HCT116 (cell line): ENCODE data around the gene CPED1. TPM values are rescaled to one million over a fixed set of nuclear protein-coding genes. Genes with fewer than 3 reads are reported as not detected.

Experiments
- ATAC-seq: fragments of 200-7000 bp; cut with Tn5 transposase; 2 replicates; pipeline ENCODE4 v1.9.1; 2020; ENCODE audit warnings: mild to moderate bottlenecking, moderate library complexity
- BruUV-seq: library from RNA; stranded (reverse); fragments of 400-500 nt; replicated peaks from 2 replicates; lab custom pipeline; 2021; lab: Mats Ljungman, UMichigan
- CTCF ChIA-PET: fragments of 300-600 bp; sonication (Branson Sonifier 250); formaldehyde crosslinking; loops from one replicate; lab custom pipeline; 2021; ENCODE audit warnings: antibody characterized with exemption; lab: Charles Lee
- POLR2A ChIA-PET: fragments of 300-600, 350-600 bp; sonication (Branson Sonifier 250); formaldehyde crosslinking; loops from one replicate; lab custom pipeline; 2021; ENCODE audit warnings: antibody characterized with exemption; lab: Charles Lee
- RAD21 ChIA-PET, 2 experiments: fragments of 300-600 bp; sonication (Branson Sonifier 250); formaldehyde crosslinking; loops; one replicate each; lab custom pipeline; 2023; ENCODE audit warnings: low total read pairs in 2 of 2; ENCODE audit not compliant: uncharacterized antibody in 2 of 2, unreplicated experiment in 2 of 2, low non-redundant PET in 1 of 2; lab: Charles Lee
- DNase-seq: peaks from one replicate; pipeline ENCODE4 v3.0.0-alpha.2; 2010; ENCODE audit warnings: low read depth, low spot score
- H2AFZ ChIP-seq: fragments of 200-600 bp; shearing (Covaris generic), sonication (generic); 2 replicates; pipeline ENCODE4 v1.6.1; 2017; ENCODE audit warnings: low read depth, mixed run types, mixed read lengths, antibody characterized with exemption, low read length; ENCODE audit not compliant: poor library complexity, severe bottlenecking
- H3K27ac ChIP-seq: 2 replicates; pipeline ENCODE4 v1.5.1; 2012; ENCODE audit warnings: low read depth, low read length
- H3K27me3 ChIP-seq: fragments of 200-600 bp; sonication (generic); 2 replicates; pipeline ENCODE4 v1.6.1; 2016; ENCODE audit warnings: mixed run types, low read length, mixed read lengths; ENCODE audit not compliant: insufficient read depth
- H3K36me3 ChIP-seq, 2 experiments: fragments of 200-500 bp in 1 of 2; fragments of 200-600 bp in 1 of 2; sonication (Bioruptor generic) in 1 of 2; sonication (generic) in 1 of 2; 2 replicates each; pipeline versions ENCODE4 v1.5.1 to v1.6.1; 2014 to 2016; ENCODE audit warnings: low read length in 2 of 2, inconsistent platforms in 1 of 2, mixed read lengths in 1 of 2, mixed run types in 1 of 2; ENCODE audit not compliant: insufficient read depth in 2 of 2, control insufficient read depth in 1 of 2
- H3K4me1 ChIP-seq, 2 experiments: fragments of 200-600 bp in 1 of 2; sonication (generic) in 1 of 2; 2 replicates each; pipeline versions ENCODE4 v1.5.1 to v1.6.1; 2012 to 2017; ENCODE audit warnings: low read length in 2 of 2, inconsistent platforms in 1 of 2, mild to moderate bottlenecking in 1 of 2, mixed read lengths in 1 of 2, mixed run types in 1 of 2, moderate library complexity in 1 of 2; ENCODE audit not compliant: insufficient read depth in 2 of 2, control insufficient read depth in 1 of 2
- H3K4me2 ChIP-seq: fragments of 200-600 bp; sonication (generic); 2 replicates; pipeline ENCODE4 v1.6.1; 2017; ENCODE audit warnings: mixed run types, low read length, mixed read lengths
- H3K4me3 ChIP-seq, 2 experiments: fragments of 200-600 bp in 1 of 2; sonication (generic) in 1 of 2; replicated peaks in 1 of 2; 2 replicates each; pipeline ENCODE4 v1.5.1; 2011 to 2016; ENCODE audit warnings: low read length in 2 of 2, control low read depth in 1 of 2, low read depth in 1 of 2, mild to moderate bottlenecking in 1 of 2, mixed read lengths in 1 of 2, mixed run types in 1 of 2
- H3K79me2 ChIP-seq: fragments of 200-600 bp; sonication (generic); 2 replicates; pipeline ENCODE4 v1.6.1; 2017; ENCODE audit warnings: mild to moderate bottlenecking, mixed run types, low read length, moderate library complexity, mixed read lengths; ENCODE audit not compliant: insufficient read depth
- H3K9ac ChIP-seq: fragments of 200-600 bp; sonication (generic); 2 replicates; pipeline ENCODE4 v1.6.1; 2016; ENCODE audit warnings: low read length, mixed read lengths
- H3K9me2 ChIP-seq: fragments of 200-600 bp; sonication (generic), shearing (Covaris generic); 2 replicates; pipeline ENCODE4 v1.6.1; 2017; ENCODE audit warnings: mixed run types, mild to moderate bottlenecking, moderate library complexity; ENCODE audit not compliant: insufficient read depth
- H3K9me3 ChIP-seq, 2 experiments: fragments of 200-500 bp in 1 of 2; fragments of 200-600 bp in 1 of 2; sonication (Bioruptor generic) in 1 of 2; sonication (generic) in 1 of 2; 2 replicates each; pipeline ENCODE4 v1.6.1; 2014 to 2017; ENCODE audit warnings: low read length in 2 of 2, mixed read lengths in 2 of 2, inconsistent platforms in 1 of 2, low read depth in 1 of 2, mild to moderate bottlenecking in 1 of 2, mixed run types in 1 of 2, moderate library complexity in 1 of 2; ENCODE audit not compliant: control insufficient read depth in 1 of 2, insufficient read depth in 1 of 2
- H4K20me1 ChIP-seq: fragments of 200-600 bp; sonication (generic), shearing (Covaris generic); 2 replicates; pipeline ENCODE4 v1.6.1; 2017; ENCODE audit warnings: mixed run types, mild to moderate bottlenecking, moderate library complexity; ENCODE audit not compliant: insufficient read depth
- POLR2A ChIP-seq: IDR thresholded peaks from 2 replicates; pipeline ENCODE4 v1.7.0; 2011; ENCODE audit warnings: borderline replicate concordance; ENCODE audit not compliant: insufficient read depth, insufficient read length; ENCODE audit errors: extremely low read depth
- POLR2AphosphoS5 ChIP-seq: IDR thresholded peaks from 2 replicates; pipeline ENCODE4 v1.6.1; 2011; ENCODE audit warnings: mild to moderate bottlenecking, low read depth, low read length, moderate library complexity
- SP1 ChIP-seq: IDR thresholded peaks from 2 replicates; pipeline ENCODE4 v1.6.1; 2012; ENCODE audit warnings: low read depth
- TCF7L2 ChIP-seq: IDR thresholded peaks from 2 replicates; pipeline ENCODE4 v1.7.0; 2011; ENCODE audit warnings: borderline replicate concordance, inconsistent platforms; ENCODE audit not compliant: insufficient read depth, insufficient read length; ENCODE audit errors: extremely low read depth
- YY1 ChIP-seq: IDR thresholded peaks from 2 replicates; pipeline ENCODE4 v1.6.1; 2011; ENCODE audit warnings: low read length, low read depth, moderate library complexity, mild to moderate bottlenecking; ENCODE audit not compliant: insufficient replicate concordance; ENCODE audit errors: extremely low read depth
- intact Hi-C: fragments of 100-400 bp; cut with micrococcal nuclease; formaldehyde crosslinking; loops from 2 replicates; pipeline ENCODE4 v1.10.0; 2022
- total RNA-seq: library from RNA; stranded (reverse); gene quantifications from one replicate; pipeline ENCODE4 v1.2.1, GENCODE V29; 2021; ENCODE audit not compliant: unreplicated experiment
- TF ChIP-seq, protein P1 (sequence below): IDR thresholded peaks from 2 replicates; pipeline ENCODE4 v1.6.1; 2012
- TF ChIP-seq, protein P2 (sequence below): IDR thresholded peaks from 2 replicates; pipeline ENCODE4 v1.6.1; 2011; ENCODE audit warnings: mild to moderate bottlenecking, low read length, moderate library complexity; ENCODE audit not compliant: insufficient replicate concordance; ENCODE audit errors: extremely low read depth

The CPED1 gene
- total RNA-seq, 1 experiment from 2014 or later = 1.2 TPM

DNA sequence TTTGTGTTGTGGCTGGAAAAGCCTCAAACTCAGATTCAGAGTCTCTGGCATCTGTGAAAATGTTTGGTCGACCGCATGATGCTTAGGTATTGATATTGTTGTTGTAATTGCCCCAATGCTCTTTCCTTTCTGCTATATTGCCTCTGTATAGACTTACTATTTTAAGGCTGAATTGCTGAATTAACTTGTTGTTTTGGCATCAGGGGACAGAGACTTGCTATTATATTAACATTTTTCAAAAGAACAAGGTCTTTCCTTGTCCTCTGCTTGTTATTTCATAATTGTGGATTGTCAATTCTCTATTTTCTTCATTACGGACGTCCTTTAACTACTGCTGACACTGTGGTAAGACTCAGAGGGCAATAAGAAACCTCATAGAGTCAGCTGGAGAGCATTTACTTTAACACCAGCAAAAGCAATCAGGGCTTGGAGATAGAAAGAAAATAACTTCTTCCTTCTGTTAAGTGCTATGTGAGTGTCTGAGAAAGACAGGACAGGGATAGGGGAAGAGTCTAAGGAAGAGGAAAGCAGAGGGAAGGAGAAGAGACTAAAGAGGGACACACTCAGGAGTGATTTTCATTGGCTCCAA lies 17.6 kb downstream of the CPED1 start:
- H3K79me2 ChIP-seq = no peaks in the 10 kb centered on the region
- CTCF ChIA-PET = no interaction called here
- no peak for DNase-seq
- BruUV-seq = no TSS peak
- TF ChIP-seq, protein P1, sequence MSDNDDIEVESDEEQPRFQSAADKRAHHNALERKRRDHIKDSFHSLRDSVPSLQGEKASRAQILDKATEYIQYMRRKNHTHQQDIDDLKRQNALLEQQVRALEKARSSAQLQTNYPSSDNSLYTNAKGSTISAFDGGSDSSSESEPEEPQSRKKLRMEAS = no peak
- TF ChIP-seq TCF7L2 (no peak), YY1 (no peak), POLR2A (no peak), SP1 (no peak), POLR2AphosphoS5 (no peak)
- TF ChIP-seq, protein P2, sequence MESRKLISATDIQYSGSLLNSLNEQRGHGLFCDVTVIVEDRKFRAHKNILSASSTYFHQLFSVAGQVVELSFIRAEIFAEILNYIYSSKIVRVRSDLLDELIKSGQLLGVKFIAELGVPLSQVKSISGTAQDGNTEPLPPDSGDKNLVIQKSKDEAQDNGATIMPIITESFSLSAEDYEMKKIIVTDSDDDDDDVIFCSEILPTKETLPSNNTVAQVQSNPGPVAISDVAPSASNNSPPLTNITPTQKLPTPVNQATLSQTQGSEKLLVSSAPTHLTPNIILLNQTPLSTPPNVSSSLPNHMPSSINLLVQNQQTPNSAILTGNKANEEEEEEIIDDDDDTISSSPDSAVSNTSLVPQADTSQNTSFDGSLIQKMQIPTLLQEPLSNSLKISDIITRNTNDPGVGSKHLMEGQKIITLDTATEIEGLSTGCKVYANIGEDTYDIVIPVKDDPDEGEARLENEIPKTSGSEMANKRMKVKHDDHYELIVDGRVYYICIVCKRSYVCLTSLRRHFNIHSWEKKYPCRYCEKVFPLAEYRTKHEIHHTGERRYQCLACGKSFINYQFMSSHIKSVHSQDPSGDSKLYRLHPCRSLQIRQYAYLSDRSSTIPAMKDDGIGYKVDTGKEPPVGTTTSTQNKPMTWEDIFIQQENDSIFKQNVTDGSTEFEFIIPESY = no peak
- TF ChIP-seq, all 23 proteins: peak for 0
- no peaks in the 10 kb centered on the region for H4K20me1 ChIP-seq
- H2AFZ ChIP-seq = no peak overlapping the region
- H3K9ac ChIP-seq = no peak overlapping the region
- no peak for ATAC-seq
- no peak overlapping the region for H3K27ac ChIP-seq
- no peaks in the 10 kb centered on the region for H3K9me2 ChIP-seq
- no peak overlapping the region for H3K4me3 ChIP-seq
- no peaks in the 10 kb centered on the region for H3K27me3 ChIP-seq
- H3K4me1 ChIP-seq = no peaks in the 10 kb centered on the region
- intact Hi-C loops = no loop called here
- POLR2A ChIA-PET = no interaction called here
- no peak overlapping the region for H3K4me2 ChIP-seq
- no peaks in the 10 kb centered on the region for H3K36me3 ChIP-seq
- RAD21 ChIA-PET = no interaction called here
- no peaks in the 10 kb centered on the region for H3K9me3 ChIP-seq
